GM19193 (cell line): ENCODE data around the gene RGS6.

Source experiments
- POLR2A ChIP-seq: IDR thresholded peaks from 4 replicates; pipeline ENCODE4 v1.6.1; 2011; ENCODE audit not compliant: insufficient read depth, insufficient read length; ENCODE audit errors: extremely low read depth

RGS6 gene

GRCh38 chr14:72432748-72433147 is 500.5 kb downstream of the RGS6 start:
- no peak for TF ChIP-seq POLR2A

- no peak for TF ChIP-seq POLR2A
Observed at GRCh38 chr14:72433511-72433910, 501.3 kb downstream of the RGS6 start.

GRCh38 chr14:72434856-72435255 is 502.6 kb downstream of the RGS6 start:
- TF ChIP-seq POLR2A: no peak

GRCh38 chr14:72439707-72440106 is 507.5 kb downstream of the RGS6 start:
- no peak for TF ChIP-seq POLR2A

- no peak for TF ChIP-seq POLR2A
Observed at GRCh38 chr14:72443256-72443655, 511.0 kb downstream of the RGS6 start.

- no peak for TF ChIP-seq POLR2A
Observed at GRCh38 chr14:72443991-72444441, 511.8 kb downstream of the RGS6 start.

- TF ChIP-seq POLR2A: no peak
Observed at GRCh38 chr14:72444701-72445100, 512.5 kb downstream of the RGS6 start.

- TF ChIP-seq POLR2A: no peak
Observed at GRCh38 chr14:72448212-72448611, 516.0 kb downstream of the RGS6 start.

GRCh38 chr14:72450473-72451044 is 518.3 kb downstream of the RGS6 start:
- no peak for TF ChIP-seq POLR2A

GRCh38 chr14:72451054-72451972 is 519.1 kb downstream of the RGS6 start:
- no peak for TF ChIP-seq POLR2A

GRCh38 chr14:72452774-72453173 is 520.5 kb downstream of the RGS6 start:
- TF ChIP-seq POLR2A: no peak

GRCh38 chr14:72454388-72455160 is 522.3 kb downstream of the RGS6 start:
- no peak for TF ChIP-seq POLR2A

GRCh38 chr14:72457641-72458040 is 525.4 kb downstream of the RGS6 start:
- TF ChIP-seq POLR2A: no peak

GRCh38 chr14:72462056-72462455 is 529.8 kb downstream of the RGS6 start:
- TF ChIP-seq POLR2A: no peak

GRCh38 chr14:72463291-72463866 is 531.1 kb downstream of the RGS6 start:
- TF ChIP-seq POLR2A: no peak
